GM19023 (cell line): ENCODE measurements around the gene TMA7.
"Not testable (repeated sequence)": the region's sequence is repeated elsewhere in the genome, so short reads cannot be mapped to it uniquely, and the experiment has no call there.

ENCODE experiments used
- ATAC-seq: cut with Tn5 transposase; IDR thresholded peaks from one replicate; pipeline ENCODE4 v1.9.1; 2021; ENCODE audit warnings: mild to moderate bottlenecking, moderate library complexity; ENCODE audit not compliant: unreplicated experiment

Gene TMA7

DNA sequence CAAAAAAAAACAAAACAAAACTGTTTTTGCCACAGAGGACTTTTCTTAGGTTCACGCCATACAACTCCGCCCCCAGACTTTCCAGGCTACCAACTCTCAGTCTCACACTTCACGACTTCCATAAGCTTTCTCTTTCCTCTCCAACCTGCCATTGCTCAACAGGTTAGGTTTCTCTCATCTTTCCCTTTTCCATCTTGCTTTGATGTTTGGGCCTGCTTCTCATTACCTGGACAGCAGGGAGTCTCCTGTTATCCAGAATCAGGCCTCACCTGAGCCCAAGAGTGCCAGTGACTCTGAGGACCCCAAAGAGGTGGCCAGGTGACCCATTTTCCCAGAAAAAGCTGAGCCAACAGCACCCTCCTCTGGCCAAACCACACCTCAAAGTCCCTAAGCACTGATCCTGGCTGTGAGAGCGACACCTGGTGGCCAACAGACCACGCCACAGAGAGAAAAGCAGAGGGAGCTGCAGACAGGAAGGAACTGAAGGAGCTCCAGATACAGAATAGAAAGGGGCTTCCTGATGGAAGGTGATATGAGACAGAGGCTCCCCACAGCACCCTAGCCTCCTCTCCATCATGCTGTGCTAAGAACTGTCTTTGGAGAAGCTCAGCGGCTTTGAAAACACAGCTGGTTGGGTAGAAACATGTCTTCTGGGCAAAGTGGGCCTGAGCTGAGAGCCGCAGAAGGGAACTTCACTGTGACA lies 4.1 kb upstream of the TMA7 start:
- ATAC-seq: no peak

DNA sequence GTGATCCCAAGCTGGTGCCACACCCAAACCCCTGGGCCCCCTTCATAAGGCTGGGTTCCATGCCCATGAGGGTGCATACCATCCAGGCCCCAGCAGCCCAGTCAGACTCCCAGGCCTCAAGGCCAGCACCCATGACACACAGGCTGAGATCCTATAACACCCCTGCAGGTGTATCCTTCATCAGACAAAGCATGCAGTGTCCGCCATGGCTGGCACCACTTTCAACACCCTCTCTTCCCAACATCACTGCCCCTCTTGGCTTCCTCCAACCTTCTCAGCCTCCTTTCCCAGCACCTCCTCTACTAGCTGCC lies 3.6 kb upstream of the TMA7 start:
- ATAC-seq: no peak

DNA sequence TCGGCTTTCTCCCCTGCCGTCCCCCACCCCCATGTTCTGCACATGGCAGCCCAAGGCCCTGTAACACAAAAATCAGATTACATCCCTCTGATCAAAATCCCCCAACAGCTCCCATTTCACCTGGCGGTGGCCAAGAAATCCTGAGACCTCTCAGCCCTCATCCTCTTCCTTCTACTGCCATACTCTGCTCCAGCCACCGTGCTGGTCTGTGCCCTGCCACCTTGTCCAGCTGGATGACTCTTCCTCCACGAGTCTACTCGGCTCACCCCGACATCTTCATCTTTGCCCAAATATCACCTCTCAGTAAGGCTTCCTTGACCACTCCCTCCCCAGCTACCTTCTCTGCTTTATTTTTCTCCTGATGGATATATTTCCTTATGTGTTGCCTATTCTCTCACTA lies 3.2 kb upstream of the TMA7 start:
- ATAC-seq: no peak

DNA sequence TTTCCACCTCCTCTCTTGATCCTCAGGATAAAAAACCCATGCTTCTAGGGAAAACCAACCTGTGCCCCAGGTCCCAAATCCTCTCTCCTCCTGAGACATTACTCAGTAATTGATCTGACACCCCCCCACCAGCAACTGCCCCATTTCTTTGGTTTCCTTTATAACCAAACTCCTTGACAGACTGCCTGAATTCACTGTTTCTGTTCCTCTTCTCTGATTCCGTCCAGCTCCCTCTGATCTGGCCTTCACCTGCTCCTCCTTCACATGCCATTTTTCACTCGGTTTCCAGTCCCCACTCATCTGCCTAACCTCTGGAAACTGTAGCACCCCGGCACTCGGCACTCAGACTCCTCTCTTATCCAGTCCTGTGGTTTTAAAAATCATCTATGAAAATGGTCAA lies 2.2 kb upstream of the TMA7 start:
- no peak for ATAC-seq

DNA sequence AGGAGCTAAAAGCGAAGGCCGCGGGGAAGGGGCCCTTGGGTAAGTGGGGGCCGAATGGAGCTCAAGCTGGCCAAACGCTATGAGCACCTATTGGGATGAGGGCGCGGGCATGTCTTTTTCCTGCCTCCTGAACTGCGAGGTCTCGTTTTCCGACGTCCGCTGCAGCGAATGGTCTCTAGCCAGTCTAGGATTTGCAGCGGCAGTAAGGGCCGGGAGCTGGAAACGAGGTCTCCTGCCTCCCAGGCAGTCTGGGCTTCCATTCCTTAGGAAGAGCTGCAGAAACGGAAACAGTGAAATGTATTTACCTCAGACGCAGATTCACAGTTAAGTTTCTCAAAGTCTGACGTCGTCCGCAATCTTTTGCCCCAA lies 517 bp downstream of the TMA7 start:
- no peak for ATAC-seq

DNA sequence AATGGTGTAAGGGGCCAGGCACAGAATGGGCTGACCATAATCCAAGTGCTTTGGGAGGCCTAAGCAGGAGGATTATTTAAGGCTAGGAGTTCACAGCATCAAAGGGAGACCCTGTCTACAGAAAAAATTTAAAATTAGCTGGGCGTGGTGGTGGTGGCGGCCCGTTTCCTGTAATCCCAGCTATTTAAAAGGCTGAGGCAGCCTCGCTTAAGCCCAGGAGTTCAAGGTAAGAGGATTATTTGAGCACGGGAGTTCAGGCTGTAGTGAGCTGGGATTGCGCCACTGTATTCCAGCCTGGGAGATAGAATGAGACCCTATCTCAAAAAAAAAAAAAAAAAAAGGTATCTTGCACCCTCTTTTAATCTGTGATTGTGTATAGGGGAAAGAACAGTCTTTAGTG lies 1.9 kb downstream of the TMA7 start:
- no peak for ATAC-seq

DNA sequence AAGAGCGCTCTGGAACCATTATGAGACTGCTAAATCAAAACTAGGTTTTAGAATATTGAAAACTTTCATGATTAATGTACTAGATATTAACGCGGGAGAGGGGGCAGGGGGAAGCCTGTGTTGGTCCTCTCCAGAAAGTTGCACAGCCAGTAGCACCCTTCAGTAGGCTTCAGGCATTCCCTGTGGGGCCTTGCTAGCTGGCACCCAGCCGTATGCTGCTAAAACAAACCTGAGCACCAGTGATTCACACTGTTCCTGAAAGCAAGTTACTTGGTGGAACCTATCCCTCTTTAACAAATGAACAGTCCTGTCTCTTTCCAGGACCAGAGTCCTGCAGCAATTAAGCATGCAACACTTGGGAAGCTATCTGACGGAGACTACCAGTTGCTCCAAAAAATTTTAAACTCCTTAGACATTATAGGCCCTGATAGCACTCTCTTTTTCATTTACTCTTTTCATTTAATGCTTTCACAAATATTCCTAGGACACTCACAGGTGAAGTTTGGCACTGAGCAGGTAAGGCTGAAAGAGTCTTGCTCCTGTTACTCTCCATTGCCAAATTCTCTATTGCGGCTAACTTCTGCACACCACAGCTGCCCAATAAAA lies 5.3 kb downstream of the TMA7 start:
- ATAC-seq: no peak

DNA sequence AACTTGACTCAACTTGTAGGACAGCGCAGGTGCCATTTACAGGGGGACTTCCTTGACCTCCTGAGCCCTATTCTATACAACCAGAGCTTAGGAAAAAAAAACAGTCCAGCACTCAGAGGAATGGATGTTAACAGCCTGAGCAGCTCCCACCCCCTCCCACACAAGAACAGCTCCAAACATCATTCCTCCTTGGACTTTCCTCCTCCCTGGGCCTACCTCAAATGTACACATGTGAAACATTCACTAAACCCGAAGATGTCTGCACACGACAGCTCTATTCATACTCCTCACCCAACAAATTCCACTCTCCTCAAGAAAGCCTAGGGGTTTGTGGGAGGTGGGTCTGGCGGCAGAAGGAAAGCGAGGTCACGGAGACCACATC lies 6.0 kb downstream of the TMA7 start:
- no peak for ATAC-seq

DNA sequence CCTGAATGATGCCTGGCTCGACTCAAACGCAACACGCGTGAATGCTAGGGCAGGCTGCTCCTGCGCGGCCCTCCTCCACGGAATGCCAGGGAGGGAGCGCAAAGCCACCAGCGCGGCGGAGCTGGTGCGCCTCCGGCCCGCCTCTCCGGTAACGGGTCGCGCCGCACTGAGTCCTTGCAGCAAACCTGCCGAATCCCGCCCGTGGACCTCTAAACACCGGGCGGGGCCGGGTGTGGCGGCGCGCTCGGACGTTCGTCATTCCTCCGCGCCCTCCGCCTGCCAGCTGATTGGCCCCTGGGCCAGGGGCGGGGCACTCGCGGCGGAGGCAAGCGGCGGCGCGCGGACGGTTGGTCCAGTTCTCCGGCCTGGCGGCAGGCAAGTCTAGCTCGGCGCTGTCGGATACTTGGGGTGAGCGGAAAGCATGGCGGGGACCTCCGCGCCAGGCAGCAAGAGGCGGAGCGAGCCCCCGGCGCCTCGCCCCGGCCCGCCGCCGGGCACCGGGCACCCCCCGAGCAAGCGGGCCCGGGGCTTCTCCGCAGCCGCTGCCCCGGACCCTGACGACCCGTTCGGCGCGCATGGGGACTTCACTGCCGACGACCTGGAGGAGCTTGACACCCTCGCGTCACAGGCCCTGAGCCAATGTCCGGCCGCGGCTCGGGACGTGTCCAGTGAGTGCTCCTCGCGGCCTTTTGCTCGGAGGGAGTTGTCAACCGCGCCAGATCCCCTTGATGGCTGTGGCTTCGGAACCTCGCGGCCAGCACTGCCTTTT lies 6.6 kb downstream of the TMA7 start, which contains the start of gene ATRIP:
ATRIP (plus strand) TSS at position 313 of the 769 bp plus-strand sequence; CDS start at position 422, 109 bp downstream.
- ATAC-seq: peak; percentile 92

DNA sequence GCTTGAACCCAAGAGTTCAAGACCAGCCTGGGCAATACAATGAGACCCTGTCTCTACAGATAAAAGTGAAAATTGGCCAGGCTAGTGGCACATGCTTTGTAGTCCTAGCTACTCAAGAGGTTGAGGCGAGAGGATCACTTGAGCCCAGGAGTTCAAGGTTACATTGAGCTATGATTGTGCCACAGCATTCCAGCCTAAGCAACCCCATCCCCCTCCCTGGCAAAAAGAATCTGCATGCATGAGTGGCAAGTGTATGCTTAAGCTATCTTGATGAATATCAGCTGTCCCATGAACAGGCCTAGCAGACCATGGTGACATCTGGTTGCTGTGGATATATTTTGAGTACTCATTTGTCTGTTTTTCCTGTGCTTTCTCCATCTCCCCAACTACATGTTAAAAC lies 11.2 kb downstream of the TMA7 start:
- no peak for ATAC-seq

DNA sequence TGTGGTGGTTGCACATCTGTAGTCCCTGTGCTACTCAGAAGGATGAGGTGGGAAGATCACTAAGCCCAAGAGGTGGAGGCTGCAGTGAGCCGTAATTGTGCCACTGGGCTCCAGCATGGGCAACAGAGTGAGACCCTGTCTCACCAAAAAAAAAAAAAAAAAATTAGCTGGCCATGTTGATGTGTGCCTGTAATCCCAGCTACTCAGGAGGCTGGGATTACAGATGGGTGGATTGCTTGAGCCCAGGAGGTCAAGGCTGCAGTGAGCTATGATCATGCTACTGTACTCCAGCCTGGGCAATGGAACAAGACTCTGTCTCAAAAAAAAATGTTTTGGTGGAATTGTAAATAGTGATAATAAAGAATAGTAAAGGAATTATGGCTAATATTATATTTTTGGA lies 16.4 kb downstream of the TMA7 start:
- no peak for ATAC-seq

DNA sequence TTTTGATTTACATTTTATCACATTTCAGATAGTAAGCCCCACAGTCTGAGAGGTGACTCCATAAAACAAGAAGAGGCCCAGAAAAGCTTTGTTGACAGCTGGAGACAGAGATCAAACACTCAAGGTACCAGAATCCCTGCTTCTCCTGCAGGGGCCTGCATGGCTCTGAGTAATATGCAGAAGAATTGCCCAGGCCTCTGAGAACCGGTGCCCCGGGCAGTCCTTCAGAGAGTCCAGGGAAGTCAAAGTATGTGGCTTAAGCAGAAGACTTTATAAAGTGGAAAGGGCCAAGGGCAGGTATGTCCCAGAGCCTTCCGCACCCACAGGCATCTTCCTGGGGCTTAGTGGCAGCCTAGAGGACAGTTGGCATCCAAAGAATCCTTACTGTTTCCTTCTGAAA lies 19.3 kb downstream of the TMA7 start:
- no peak for ATAC-seq

DNA sequence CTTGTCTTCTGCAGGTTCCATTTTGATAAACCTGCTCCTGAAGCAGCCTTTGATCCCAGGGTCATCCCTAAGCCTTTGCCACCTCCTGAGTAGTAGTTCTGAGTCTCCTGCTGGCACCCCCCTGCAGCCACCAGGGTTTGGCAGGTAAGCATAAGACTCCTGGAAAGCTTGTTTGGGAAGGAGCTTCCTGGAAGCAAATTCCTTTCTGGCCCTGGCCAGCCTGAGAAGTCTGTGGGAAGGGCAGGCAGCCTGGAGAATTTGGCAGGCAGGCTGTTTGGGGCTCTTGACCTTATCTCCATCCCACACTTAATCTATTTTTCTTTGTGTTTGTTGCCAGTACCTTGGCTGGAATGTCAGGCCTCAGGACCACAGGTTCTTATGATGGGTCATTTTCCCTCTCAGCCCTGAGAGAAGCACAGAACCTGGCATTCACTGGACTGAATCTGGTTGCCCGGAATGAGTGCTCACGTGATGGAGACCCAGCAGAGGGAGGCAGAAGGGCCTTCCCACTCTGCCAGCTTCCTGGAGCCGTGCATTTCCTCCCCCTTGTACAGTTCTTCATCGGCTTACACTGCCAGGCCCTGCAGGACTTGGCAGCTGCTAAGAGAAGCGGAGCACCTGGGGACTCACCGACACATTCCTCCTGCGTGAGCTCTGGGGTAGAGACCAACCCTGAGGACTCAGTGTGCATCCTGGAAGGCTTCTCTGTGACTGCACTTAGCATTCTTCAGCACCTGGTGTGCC lies 19.9 kb downstream of the TMA7 start:
- no peak for ATAC-seq

DNA sequence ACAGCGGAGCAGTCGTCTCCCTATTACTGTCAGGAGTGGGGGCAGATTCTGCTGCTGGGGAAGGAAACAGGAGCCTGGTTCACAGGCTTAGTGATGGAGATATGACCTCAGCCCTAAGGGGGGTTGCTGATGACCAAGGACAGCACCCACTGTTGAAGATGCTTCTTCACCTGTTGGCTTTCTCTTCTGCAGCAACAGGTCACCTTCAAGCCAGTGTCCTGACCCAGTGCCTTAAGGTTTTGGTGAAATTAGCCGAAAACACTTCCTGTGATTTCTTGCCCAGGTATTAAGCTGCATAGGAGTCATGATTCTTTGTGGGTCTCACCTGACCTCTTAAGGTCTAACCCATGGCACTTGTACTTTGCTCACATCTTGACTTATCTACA lies 20.5 kb downstream of the TMA7 start:
- no peak for ATAC-seq

DNA sequence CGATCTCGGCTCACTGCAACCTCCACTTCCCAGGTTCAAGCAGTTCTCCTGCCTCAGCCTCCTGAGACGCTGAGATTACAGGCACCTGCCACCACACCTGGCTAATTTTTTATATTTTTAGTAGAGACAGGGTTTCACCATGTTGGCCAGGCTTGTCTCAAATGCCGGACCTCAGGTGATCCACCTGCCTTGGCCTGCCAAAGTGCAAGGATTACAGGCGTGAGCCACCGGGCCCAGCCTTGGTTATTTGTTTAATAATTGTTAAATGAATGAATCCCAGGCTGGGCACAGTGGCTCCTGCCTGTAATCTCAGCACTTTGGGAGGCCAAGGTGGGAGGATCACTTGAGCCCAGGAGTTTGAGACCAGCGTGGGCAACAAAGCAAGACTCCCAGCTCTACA lies 21.7 kb downstream of the TMA7 start:
- not testable (repeated sequence) for ATAC-seq

DNA sequence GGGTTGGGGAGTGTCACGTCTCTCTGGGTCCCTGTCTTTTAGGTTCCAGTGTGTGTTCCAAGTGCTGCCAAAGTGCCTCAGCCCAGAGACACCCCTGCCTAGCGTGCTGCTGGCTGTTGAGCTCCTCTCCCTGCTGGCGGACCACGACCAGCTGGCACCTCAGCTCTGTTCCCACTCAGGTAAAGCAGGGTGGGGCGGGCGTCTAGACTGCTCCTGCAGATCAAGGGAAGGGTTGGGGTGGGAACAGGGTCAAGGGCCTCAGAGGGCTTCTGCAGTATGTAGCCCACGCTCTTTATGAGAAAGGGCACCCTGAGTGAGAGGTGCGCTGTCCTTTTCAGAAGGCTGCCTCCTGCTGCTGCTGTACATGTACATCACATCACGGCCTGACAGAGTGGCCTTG lies 23.6 kb downstream of the TMA7 start:
- no peak for ATAC-seq

DNA sequence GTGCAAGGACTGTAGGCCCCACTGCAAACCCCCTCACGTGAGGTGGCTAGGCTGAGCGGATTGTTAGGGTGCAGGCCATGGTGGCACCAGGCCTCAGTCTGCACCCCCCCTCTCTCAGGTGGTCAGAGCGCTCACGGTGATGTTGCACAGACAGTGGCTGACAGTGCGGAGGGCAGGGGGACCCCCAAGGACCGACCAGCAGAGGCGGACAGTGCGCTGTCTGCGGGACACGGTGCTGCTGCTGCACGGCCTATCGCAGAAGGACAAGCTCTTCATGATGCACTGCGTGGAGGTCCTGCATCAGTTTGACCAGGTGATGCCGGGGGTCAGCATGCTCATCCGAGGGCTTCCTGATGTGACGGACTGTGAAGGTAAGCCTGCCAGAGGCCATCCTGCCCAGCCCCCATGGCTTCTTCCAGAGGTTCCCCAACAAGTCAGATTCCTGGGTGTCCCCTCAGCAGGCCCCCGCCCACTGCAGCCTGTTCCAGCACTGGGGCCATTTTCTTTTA lies 24.7 kb downstream of the TMA7 start:
- ATAC-seq: no peak

DNA sequence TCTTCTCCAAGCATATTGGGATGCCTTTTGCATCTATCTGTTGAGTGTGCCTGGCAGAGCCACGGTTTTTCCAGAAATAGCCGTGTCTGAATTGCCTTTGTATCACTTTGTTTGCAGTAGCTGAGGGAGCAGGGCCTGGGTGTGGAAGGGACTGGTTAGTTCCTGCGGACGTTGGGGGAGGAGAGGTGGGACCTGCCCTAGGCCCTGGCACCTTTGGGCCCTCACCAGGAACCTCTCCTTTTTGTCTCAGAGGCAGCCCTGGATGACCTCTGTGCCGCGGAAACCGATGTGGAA lies 25.1 kb downstream of the TMA7 start:
- no peak for ATAC-seq

DNA sequence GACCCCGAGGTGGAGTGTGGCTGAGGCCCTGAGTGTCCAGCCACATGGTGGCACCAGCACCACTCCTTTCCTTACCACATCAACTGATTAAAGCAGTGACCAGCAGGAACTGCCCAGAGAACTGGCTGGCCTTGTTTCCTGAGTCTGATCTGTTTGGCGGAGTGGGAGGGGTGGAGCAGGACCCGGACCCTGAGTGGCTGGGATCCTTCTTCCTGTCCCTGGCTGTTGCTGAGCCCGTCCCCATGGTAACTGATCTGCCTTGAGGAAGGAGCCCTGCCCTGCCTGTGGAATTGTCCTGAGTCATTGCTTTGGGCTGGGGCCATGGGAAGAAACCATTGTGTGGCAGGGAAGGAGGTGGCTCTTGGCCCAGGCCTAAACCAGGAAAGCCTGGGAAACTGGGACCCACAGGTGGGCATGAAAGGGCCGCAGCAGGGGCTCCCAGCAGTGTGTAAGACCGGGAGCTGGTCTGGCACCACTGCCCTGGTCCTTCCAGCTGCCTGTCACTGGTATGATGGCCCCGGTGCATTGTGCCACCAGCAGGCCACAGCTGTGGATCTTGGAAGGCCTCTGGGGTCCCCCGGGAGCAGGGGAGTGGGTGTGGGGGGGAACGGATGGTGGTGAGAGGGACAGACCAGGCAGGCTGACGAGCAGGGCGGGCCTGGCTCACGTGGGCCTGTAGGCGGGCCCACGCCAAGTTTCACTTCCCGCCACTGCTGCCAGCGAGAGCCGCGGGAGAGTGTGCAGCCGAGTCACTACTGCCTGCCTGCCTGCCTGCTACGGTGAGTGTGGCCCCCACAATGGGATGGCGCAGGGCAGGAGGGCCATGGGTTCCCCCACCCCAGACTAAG lies 25.7 kb downstream of the TMA7 start:
- ATAC-seq: peak; percentile 85

DNA sequence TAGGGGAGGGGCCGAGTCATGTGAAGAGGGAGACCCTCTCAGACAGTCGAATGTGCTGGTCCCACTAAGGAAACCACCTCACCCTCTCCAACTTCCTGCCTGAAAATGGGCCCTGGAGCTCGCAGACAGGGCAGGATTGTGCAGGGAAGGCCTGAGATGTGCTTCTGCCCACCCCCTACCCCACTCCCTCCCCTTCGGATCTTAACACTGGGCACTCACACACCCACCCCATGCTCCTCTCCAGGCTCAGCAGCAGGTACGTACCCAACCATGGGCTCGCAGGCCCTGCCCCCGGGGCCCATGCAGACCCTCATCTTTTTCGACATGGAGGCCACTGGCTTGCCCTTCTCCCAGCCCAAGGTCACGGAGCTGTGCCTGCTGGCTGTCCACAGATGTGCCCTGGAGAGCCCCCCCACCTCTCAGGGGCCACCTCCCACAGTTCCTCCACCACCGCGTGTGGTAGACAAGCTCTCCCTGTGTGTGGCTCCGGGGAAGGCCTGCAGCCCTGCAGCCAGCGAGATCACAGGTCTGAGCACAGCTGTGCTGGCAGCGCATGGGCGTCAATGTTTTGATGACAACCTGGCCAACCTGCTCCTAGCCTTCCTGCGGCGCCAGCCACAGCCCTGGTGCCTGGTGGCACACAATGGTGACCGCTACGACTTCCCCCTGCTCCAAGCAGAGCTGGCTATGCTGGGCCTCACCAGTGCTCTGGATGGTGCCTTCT lies 26.5 kb downstream of the TMA7 start:
- ATAC-seq: peak; percentile 20
